Kidney (tissue), 14 donors: Measurements from ENCODE around the gene CTSW. TPM values are rescaled to one million over a fixed set of nuclear protein-coding genes. Genes with fewer than 3 reads are reported as not detected.

ENCODE experiments used
- DNase-seq, 5 donors: peaks; one replicate each; pipeline ENCODE4 v3.0.0-alpha.2; 2013 to 2020
- FAIRE-seq: peaks from 2 replicates; lab custom pipeline; 2012; peaks lifted over from hg19 to GRCh38; lab: Jason Lieb, UNC
- H3K27ac ChIP-seq, 2 donors: one replicate each; pipeline ENCODE4 v1.7.0; 2013; ENCODE audit warnings: low read depth in 2 of 2, low read length in 2 of 2, inconsistent platforms in 1 of 2
- H3K27me3 ChIP-seq: one replicate; pipeline ENCODE4 v1.7.1; 2013; ENCODE audit warnings: low read length, inconsistent platforms; ENCODE audit not compliant: control insufficient read depth, insufficient read depth
- H3K36me3 ChIP-seq, 3 donors: one replicate each; pipeline versions ENCODE4 v1.7.0 to v1.7.1; 2013; ENCODE audit warnings: low read length in 3 of 3, control low read depth in 1 of 3, inconsistent platforms in 1 of 3; ENCODE audit not compliant: insufficient read depth in 3 of 3, control insufficient read depth in 2 of 3
- H3K4me1 ChIP-seq, 3 donors: one replicate each; pipeline versions ENCODE4 v1.7.0 to v1.7.1; 2013; ENCODE audit warnings: low read length in 3 of 3, inconsistent platforms in 1 of 3, low read depth in 1 of 3; ENCODE audit not compliant: control insufficient read depth in 2 of 3, insufficient read depth in 2 of 3
- H3K4me3 ChIP-seq, 3 donors: one replicate each; pipeline versions ENCODE4 v1.7.0 to v1.8.1; 2013; ENCODE audit warnings: low read length in 3 of 3, control low read depth in 1 of 3, inconsistent platforms in 1 of 3
- H3K9ac ChIP-seq, 3 donors: one replicate each; pipeline versions ENCODE4 v1.7.0 to v1.7.1; 2013; ENCODE audit warnings: low read length in 3 of 3, control low read depth in 1 of 3, inconsistent platforms in 1 of 3
- H3K9me3 ChIP-seq, 3 donors: one replicate each; pipeline versions ENCODE4 v1.7.0 to v1.7.1; 2013; ENCODE audit warnings: low read length in 3 of 3, control low read depth in 1 of 3, inconsistent platforms in 1 of 3; ENCODE audit not compliant: control insufficient read depth in 2 of 3, insufficient read depth in 1 of 3
- intact Hi-C: fragments of 100-400 bp; cut with DNase I; formaldehyde crosslinking; loops from one replicate; pipeline ENCODE4 v1.11.1; 2022
- polyA plus RNA-seq: library from polyadenylated mRNA; stranded (reverse); fragments of 350-450 nt; fragmentation: Illumina TruSeq; extraction: RNeasy Lipid Tissue Mini Kit (QIAGEN cat#74804); gene quantifications from one replicate; pipeline ENCODE4 v1.2.3, GENCODE V29; 2014; ENCODE audit warnings: low read depth, low replicate concordance; ENCODE audit not compliant: insufficient read depth
- total RNA-seq: library from RNA; stranded (reverse); fragmentation: NEBNext Ultra II Directional; extraction: Animal tissue kit (Norgen Biotek cat#: 25700); gene quantifications from one replicate; pipeline ENCODE4 v1.2.1, GENCODE V29; 2021
- TF ChIP-seq, protein P1 (sequence below): IDR thresholded peaks from 3 replicates; pipeline ENCODE4 v1.5.1; 2012; ENCODE audit warnings: mild to moderate bottlenecking, moderate library complexity, borderline replicate concordance; ENCODE audit not compliant: insufficient read depth; ENCODE audit errors: extremely low read depth
- donor health status: control.
- donor health status: control.
- donor health status: control.
- donor health status: control.
- donor health status: control.
- donor health status: DM: yes; HTN: yes; CAD: no.
- donor health status: Normal renal cell carcinoma (clear cell type).

CTSW gene
- total and polyA plus RNA-seq, 2 donors from 2014 or later = 1.3 to 3.9 TPM

- DNase-seq (peak in 1 of 5 donors; percentile 45), FAIRE-seq (no peak)
- H3K27me3 ChIP-seq = no peaks in the 10 kb centered on the region
- H3K4me3 ChIP-seq = no peak overlapping the region
- no peak overlapping the region for H3K27ac ChIP-seq
- H3K9ac ChIP-seq = no peak overlapping the region
- peaks cover 4 to 12% (median 5%) of the 10 kb centered on the region in 3 donors for H3K36me3 ChIP-seq
- TF ChIP-seq, protein P1, sequence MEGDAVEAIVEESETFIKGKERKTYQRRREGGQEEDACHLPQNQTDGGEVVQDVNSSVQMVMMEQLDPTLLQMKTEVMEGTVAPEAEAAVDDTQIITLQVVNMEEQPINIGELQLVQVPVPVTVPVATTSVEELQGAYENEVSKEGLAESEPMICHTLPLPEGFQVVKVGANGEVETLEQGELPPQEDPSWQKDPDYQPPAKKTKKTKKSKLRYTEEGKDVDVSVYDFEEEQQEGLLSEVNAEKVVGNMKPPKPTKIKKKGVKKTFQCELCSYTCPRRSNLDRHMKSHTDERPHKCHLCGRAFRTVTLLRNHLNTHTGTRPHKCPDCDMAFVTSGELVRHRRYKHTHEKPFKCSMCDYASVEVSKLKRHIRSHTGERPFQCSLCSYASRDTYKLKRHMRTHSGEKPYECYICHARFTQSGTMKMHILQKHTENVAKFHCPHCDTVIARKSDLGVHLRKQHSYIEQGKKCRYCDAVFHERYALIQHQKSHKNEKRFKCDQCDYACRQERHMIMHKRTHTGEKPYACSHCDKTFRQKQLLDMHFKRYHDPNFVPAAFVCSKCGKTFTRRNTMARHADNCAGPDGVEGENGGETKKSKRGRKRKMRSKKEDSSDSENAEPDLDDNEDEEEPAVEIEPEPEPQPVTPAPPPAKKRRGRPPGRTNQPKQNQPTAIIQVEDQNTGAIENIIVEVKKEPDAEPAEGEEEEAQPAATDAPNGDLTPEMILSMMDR = no peak
- no peaks in the 10 kb centered on the region for H3K9me3 ChIP-seq
- intact Hi-C loops = loop anchor here (10.0 kb wide), 1 partner anchor 99 kb away; no protein-coding TSS in a partner anchor
- peaks cover 0 to 26% (median 8%) of the 10 kb centered on the region in 3 donors for H3K4me1 ChIP-seq
Measured at GRCh38 chr11:65885808-65886536, 6.3 kb downstream of the CTSW start.

DNA sequence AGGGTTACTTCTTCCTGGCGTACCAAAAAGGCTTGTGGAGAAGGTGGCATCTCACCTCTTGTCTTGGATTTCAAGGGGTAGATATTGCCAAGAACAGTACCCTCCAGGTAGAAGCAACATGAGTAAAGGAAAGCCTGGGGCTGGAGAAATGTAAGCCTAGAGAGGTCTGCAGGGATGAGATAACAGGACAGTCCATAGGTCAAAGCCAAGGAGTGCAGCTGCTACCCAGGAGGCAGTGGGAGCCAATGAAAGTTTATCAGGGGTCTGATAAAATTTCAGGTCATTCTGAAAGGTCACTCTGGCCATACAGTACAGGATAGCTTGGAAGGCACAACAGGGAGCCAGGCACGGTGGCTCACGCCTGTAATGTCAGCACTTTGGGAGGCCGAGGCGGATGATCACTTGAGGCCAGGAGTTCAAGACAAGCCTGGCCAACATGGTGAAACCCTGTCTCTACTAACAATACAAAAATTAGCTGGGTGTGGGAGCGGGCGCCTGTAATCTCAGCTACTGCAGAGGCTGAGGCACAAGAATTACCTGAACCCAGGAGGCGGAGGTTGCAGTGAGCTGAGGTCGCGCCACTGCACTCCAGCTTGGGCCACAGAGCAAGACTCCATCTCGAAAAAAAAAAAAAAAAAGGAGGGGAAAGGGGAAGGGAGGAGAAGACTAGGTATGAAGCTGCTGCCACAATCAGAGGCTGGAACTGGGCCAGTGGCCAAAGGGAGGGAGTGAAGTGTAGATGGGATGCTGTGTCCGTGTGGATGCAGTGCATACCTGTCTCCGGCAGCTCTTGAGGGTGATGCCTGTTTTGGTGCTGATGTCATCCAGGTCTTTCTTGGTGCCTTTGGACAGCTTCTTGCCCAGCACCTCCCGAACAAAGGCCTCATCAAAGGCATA, 7.4 kb downstream of the CTSW start:
- no peaks in the 10 kb centered on the region for H3K9me3 ChIP-seq
- no peak for FAIRE-seq
- peak overlapping the region; percentile 55 to 95 (median 78) for H3K4me3 ChIP-seq
- H3K27me3 ChIP-seq = no peaks in the 10 kb centered on the region
- TF ChIP-seq, protein P1 = no peak
- peak in 1 of 5 donors; percentile 69 for DNase-seq
- intact Hi-C loops = loop anchor here (10.0 kb wide), 1 partner anchor 98 kb away; no protein-coding TSS in a partner anchor
- peaks cover 0 to 34% (median 8%) of the 10 kb centered on the region in 3 donors for H3K4me1 ChIP-seq
- peak overlapping the region in 1 of 2 donors; percentile 34 for H3K27ac ChIP-seq
- peaks cover 4 to 12% (median 5%) of the 10 kb centered on the region in 3 donors for H3K36me3 ChIP-seq
- peak overlapping the region in 1 of 3 donors; percentile 28 for H3K9ac ChIP-seq

- intact Hi-C loops = loop anchor here (10.0 kb wide), 1 partner anchor 97 kb away; no protein-coding TSS in a partner anchor
- H3K4me1 ChIP-seq = peaks cover 0 to 39% (median 8%) of the 10 kb centered on the region in 3 donors
- no peak for DNase-seq
- TF ChIP-seq, protein P1 = no peak
- H3K27ac ChIP-seq = peak overlapping the region; percentile 34 to 78
- peaks cover 4 to 12% (median 5%) of the 10 kb centered on the region in 3 donors for H3K36me3 ChIP-seq
- H3K9me3 ChIP-seq = no peaks in the 10 kb centered on the region
- H3K4me3 ChIP-seq = peak overlapping the region; percentile 55 to 95 (median 78)
- FAIRE-seq = no peak
- peak overlapping the region; percentile 28 to 88 (median 56) for H3K9ac ChIP-seq
- no peaks in the 10 kb centered on the region for H3K27me3 ChIP-seq
Measured at GRCh38 chr11:65887723-65888162, 8.1 kb downstream of the CTSW start.
